Caco-2 (cell line): ENCODE measurements around the gene RCOR3. TPM values are rescaled to one million over a fixed set of nuclear protein-coding genes. Genes with fewer than 3 reads are reported as not detected.
"Not testable (repeated sequence)": the region's sequence is repeated elsewhere in the genome, so short reads cannot be mapped to it uniquely, and the experiment has no call there.

Source experiments
- BruUV-seq: library from RNA; stranded (reverse); fragments of 400-500 nt; replicated peaks from 2 replicates; lab custom pipeline; 2021; lab: Mats Ljungman, UMichigan
- CTCF ChIA-PET: fragments of 300-600 bp; sonication (Branson Sonifier 250); formaldehyde crosslinking; loops from one replicate; lab custom pipeline; 2022; ENCODE audit warnings: antibody characterized with exemption; lab: Charles Lee
- POLR2A ChIA-PET: fragments of 300-600 bp; sonication (Branson Sonifier 250); formaldehyde crosslinking; loops from one replicate; lab custom pipeline; 2022; ENCODE audit warnings: antibody characterized with exemption; lab: Charles Lee
- DNase-seq, 2 experiments: peaks; one replicate each; pipeline versions ENCODE4 v3.0.0 to v3.0.0-alpha.2; 2020 to 2022
- H3K27me3 ChIP-seq: replicated peaks from 2 replicates; pipeline ENCODE4 v1.6.0; 2011; ENCODE audit warnings: low read length; ENCODE audit not compliant: control insufficient read depth, insufficient read depth
- H3K36me3 ChIP-seq: 2 replicates; pipeline ENCODE4 v1.5.1; 2011; ENCODE audit warnings: low read length; ENCODE audit not compliant: control insufficient read depth, insufficient read depth
- H3K4me1 ChIP-seq: fragments of 250-450 bp; sonication (Bioruptor Pico); 2 replicates; pipeline ENCODE4 v1.5.1; 2020; ENCODE audit warnings: mild to moderate bottlenecking
- H3K4me3 ChIP-seq: 2 replicates; pipeline ENCODE4 v1.5.1; 2011; ENCODE audit warnings: low read depth, mild to moderate bottlenecking, control low read depth, low read length
- H3K9me3 ChIP-seq: fragments of 250-450 bp; sonication (Bioruptor Pico); 2 replicates; pipeline ENCODE4 v1.5.1; 2020; ENCODE audit warnings: mild to moderate bottlenecking, moderate library complexity
- H3K27ac Mint-ChIP-seq: one replicate; pipeline ENCODE4 v1.8.0; 2022; ENCODE audit warnings: mixed read lengths; ENCODE audit not compliant: unreplicated experiment
- H3K27me3 Mint-ChIP-seq: one replicate; pipeline ENCODE4 v1.8.0; 2022; ENCODE audit warnings: mixed read lengths; ENCODE audit not compliant: insufficient read depth, unreplicated experiment
- H3K36me3 Mint-ChIP-seq: one replicate; pipeline ENCODE4 v1.8.0; 2022; ENCODE audit warnings: mild to moderate bottlenecking, mixed read lengths; ENCODE audit not compliant: insufficient read depth, unreplicated experiment
- H3K4me1 Mint-ChIP-seq: one replicate; pipeline ENCODE4 v1.8.0; 2022; ENCODE audit warnings: low read depth, mixed read lengths; ENCODE audit not compliant: unreplicated experiment
- H3K4me3 Mint-ChIP-seq: one replicate; pipeline ENCODE4 v1.8.0; 2022; ENCODE audit warnings: mild to moderate bottlenecking, moderate library complexity, mixed read lengths; ENCODE audit not compliant: unreplicated experiment
- H3K9me3 Mint-ChIP-seq: one replicate; pipeline ENCODE4 v1.8.0; 2022; ENCODE audit warnings: mixed read lengths; ENCODE audit not compliant: unreplicated experiment
- intact Hi-C: fragments of 100-400 bp; cut with micrococcal nuclease; formaldehyde crosslinking; loops from one replicate; pipeline ENCODE4 v1.10.0; 2022; ENCODE audit not compliant: unreplicated experiment
- total RNA-seq: library from RNA; stranded (reverse); gene quantifications from 2 replicates; pipeline ENCODE4 v1.2.3, GENCODE V29; 2022
- TF ChIP-seq, protein P1 (sequence below), 2 experiments: fragments of 200-600 bp in 1 of 2; IDR thresholded peaks; 1 replicate in 1 of 2; 2 replicates in 1 of 2; pipeline versions ENCODE4 v1.5.1 to v1.8.0; 2011 to 2022; ENCODE audit warnings: antibody characterized with exemption in 1 of 2, control low read depth in 1 of 2, inconsistent platforms in 1 of 2, low read depth in 1 of 2, low read length in 1 of 2, mild to moderate bottlenecking in 1 of 2, moderate library complexity in 1 of 2; ENCODE audit not compliant: insufficient read depth in 1 of 2, severe bottlenecking in 1 of 2, unreplicated experiment in 1 of 2

Gene RCOR3
- total RNA-seq, 1 experiment from 2014 or later, result 42.3 TPM

DNA sequence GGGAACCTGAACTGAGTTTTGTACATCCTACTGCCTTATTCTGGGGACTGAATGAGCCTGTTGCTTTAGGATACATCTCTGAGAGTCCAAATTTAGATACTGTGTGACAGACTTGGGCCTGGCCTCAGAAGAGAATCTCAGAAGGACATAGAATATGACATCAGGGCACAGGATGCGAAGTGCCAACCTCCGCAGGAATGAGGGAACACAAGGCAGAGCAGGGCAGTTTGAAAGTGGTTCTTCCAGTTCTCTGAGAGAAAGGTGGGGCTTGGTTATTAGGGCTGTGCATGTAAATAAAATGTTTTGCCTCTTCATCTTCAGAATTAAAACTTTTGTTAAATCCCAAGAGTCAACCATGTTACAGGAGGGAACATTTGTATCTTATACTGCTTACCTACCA lies 90.6 kb downstream of the RCOR3 start:
- H3K36me3 ChIP-seq, result no peaks in the 10 kb centered on the region
- H3K4me3 ChIP-seq, result no peak overlapping the region
- no peak for DNase-seq
- ChIA-PET CTCF (no interaction called here), POLR2A (no interaction called here)
- Mint-ChIP-seq H3K4me3 (no peak overlapping the region), H3K36me3 (peaks cover 4% of the 10 kb centered on the region), H3K27ac (no peak overlapping the region), H3K27me3 (no peaks in the 10 kb centered on the region), H3K4me1 (no peaks in the 10 kb centered on the region), H3K9me3 (peaks cover 10% of the 10 kb centered on the region)
- intact Hi-C loops, result no loop called here
- no TSS peak for BruUV-seq
- H3K4me1 ChIP-seq, result no peaks in the 10 kb centered on the region; the same call in 1 of the 2 replicates
- no peaks in the 10 kb centered on the region; the same call in 1 of the 2 replicates for H3K9me3 ChIP-seq
- no peaks in the 10 kb centered on the region for H3K27me3 ChIP-seq
- TF ChIP-seq, protein P1, sequence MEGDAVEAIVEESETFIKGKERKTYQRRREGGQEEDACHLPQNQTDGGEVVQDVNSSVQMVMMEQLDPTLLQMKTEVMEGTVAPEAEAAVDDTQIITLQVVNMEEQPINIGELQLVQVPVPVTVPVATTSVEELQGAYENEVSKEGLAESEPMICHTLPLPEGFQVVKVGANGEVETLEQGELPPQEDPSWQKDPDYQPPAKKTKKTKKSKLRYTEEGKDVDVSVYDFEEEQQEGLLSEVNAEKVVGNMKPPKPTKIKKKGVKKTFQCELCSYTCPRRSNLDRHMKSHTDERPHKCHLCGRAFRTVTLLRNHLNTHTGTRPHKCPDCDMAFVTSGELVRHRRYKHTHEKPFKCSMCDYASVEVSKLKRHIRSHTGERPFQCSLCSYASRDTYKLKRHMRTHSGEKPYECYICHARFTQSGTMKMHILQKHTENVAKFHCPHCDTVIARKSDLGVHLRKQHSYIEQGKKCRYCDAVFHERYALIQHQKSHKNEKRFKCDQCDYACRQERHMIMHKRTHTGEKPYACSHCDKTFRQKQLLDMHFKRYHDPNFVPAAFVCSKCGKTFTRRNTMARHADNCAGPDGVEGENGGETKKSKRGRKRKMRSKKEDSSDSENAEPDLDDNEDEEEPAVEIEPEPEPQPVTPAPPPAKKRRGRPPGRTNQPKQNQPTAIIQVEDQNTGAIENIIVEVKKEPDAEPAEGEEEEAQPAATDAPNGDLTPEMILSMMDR (IDR thresholded peaks at IDR 0.05; ENCODE audit: insufficient read depth in 1 of 2, low read depth in 1 of 2, low read length in 1 of 2, severe bottlenecking in 1 of 2, unreplicated experiment in 1 of 2), result no peak

DNA sequence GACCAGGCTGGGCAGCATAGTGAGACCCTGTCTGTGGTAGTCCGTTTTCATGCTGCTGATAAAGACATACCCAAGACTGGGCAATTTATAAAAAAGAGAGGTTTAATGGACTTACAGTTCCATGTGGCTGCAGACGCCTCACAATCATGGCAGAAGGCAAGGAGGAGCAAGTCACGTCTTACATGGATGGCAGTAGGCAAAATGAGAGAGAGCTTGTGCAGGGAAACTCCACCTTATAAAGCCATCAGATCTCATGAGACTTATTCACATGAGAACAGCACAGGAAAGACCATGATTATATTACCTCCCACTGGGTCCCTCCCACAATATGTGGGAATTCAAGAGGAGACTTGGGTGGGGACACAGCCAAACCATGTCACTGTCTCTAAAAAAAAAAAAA lies 92.9 kb downstream of the RCOR3 start:
- H3K9me3 Mint-ChIP-seq, POLR2A ChIA-PET, H3K27ac Mint-ChIP-seq, H3K27me3 ChIP-seq, CTCF ChIA-PET, DNase-seq, H3K36me3 ChIP-seq, H3K36me3 Mint-ChIP-seq, intact Hi-C loops, H3K4me3 ChIP-seq, H3K9me3 ChIP-seq, H3K4me1 Mint-ChIP-seq, H3K27me3 Mint-ChIP-seq, H3K4me1 ChIP-seq, H3K4me3 Mint-ChIP-seq, BruUV-seq: not testable (repeated sequence)

- Mint-ChIP-seq H3K36me3 (peaks cover 4% of the 10 kb centered on the region), H3K27me3 (no peaks in the 10 kb centered on the region), H3K4me3 (no peak overlapping the region), H3K27ac (no peak overlapping the region), H3K4me1 (no peaks in the 10 kb centered on the region), H3K9me3 (peaks cover 10% of the 10 kb centered on the region)
- H3K36me3 ChIP-seq, result no peaks in the 10 kb centered on the region
- ChIA-PET POLR2A (no interaction called here), CTCF (no interaction called here)
- no peaks in the 10 kb centered on the region; the same call in 1 of the 2 replicates for H3K9me3 ChIP-seq
- no peak overlapping the region for H3K4me3 ChIP-seq
- BruUV-seq, result no TSS peak
- H3K27me3 ChIP-seq, result no peaks in the 10 kb centered on the region
- no peak for DNase-seq
- intact Hi-C loops, result no loop called here
- no peaks in the 10 kb centered on the region for H3K4me1 ChIP-seq
- TF ChIP-seq, protein P1 (IDR thresholded peaks at IDR 0.05; ENCODE audit: insufficient read depth in 1 of 2, low read depth in 1 of 2, low read length in 1 of 2, severe bottlenecking in 1 of 2, unreplicated experiment in 1 of 2), result no peak
Observed at GRCh38 chr1:211352465-211352864, 93.3 kb downstream of the RCOR3 start.
